ENCODE data around the gene NEK7.
A peak's percentile ranks its signal among the peaks of the same experiment; 100 is the strongest.
"Not testable (repeated sequence)": the region's sequence is repeated elsewhere in the genome, so short reads cannot be mapped to it uniquely, and the experiment has no call there.

NEK7 gene

GRCh38 chr1:198173832-198174231 is 17.0 kb downstream of the NEK7 start:
- DNase-seq, result no peak

- DNase-seq, result no peak
These were observed 17.5 kb downstream of the NEK7 start for GRCh38 chr1:198174297-198174696.

- no peak for DNase-seq
These were observed 18.8 kb downstream of the NEK7 start for GRCh38 chr1:198175423-198176170.

- DNase-seq, result no peak
These were observed 19.4 kb downstream of the NEK7 start for GRCh38 chr1:198176179-198176578.

- DNase-seq, result no peak
These were observed 20.7 kb downstream of the NEK7 start for GRCh38 chr1:198177546-198177945.

- no peak for DNase-seq
These were observed 21.8 kb downstream of the NEK7 start for GRCh38 chr1:198178615-198179014.

GRCh38 chr1:198179556-198179981 is 22.8 kb downstream of the NEK7 start:
- no peak for DNase-seq

GRCh38 chr1:198183605-198184004 is 26.8 kb downstream of the NEK7 start:
- no peak for DNase-seq

- DNase-seq, result no peak
These were observed 27.7 kb downstream of the NEK7 start for GRCh38 chr1:198184516-198184915.

- no peak for DNase-seq
These were observed 28.3 kb downstream of the NEK7 start for GRCh38 chr1:198185146-198185545.

GRCh38 chr1:198185759-198186158 is 29.0 kb downstream of the NEK7 start:
- no peak for DNase-seq

GRCh38 chr1:198186916-198187580 is 30.2 kb downstream of the NEK7 start:
- DNase-seq, result no peak

- DNase-seq, result no peak
These were observed 31.3 kb downstream of the NEK7 start for GRCh38 chr1:198187973-198188588.

GRCh38 chr1:198191117-198191516 is 34.3 kb downstream of the NEK7 start:
- DNase-seq, result no peak

GRCh38 chr1:198193871-198194270 is 37.1 kb downstream of the NEK7 start:
- not testable (repeated sequence) for DNase-seq

- DNase-seq, result no peak
These were observed 39.8 kb downstream of the NEK7 start for GRCh38 chr1:198196630-198197029.

GRCh38 chr1:198197285-198197684 is 40.5 kb downstream of the NEK7 start:
- no peak for DNase-seq

GRCh38 chr1:198199105-198199504 is 42.3 kb downstream of the NEK7 start:
- no peak for DNase-seq

GRCh38 chr1:198201956-198202784 is 45.4 kb downstream of the NEK7 start:
- DNase-seq, result peak; percentile 66

- no peak for DNase-seq
These were observed 46.6 kb downstream of the NEK7 start for GRCh38 chr1:198203434-198203833.

GRCh38 chr1:198205016-198205684 is 48.4 kb downstream of the NEK7 start:
- DNase-seq, result no peak

- no peak for DNase-seq
These were observed 49.5 kb downstream of the NEK7 start for GRCh38 chr1:198206292-198206691.

GRCh38 chr1:198211696-198212095 is 54.9 kb downstream of the NEK7 start:
- no peak for DNase-seq

Measured in activated effector memory CD4-positive, alpha-beta T cell treated with anti-CD3 and anti-CD28 coated beads, Interleukin-2, amount 50 U/mL, for 16 hours (primary cell).